HepG2 (cell line): ENCODE data around the gene B4GALT2. TPM values are rescaled to one million over a fixed set of nuclear protein-coding genes. Genes with fewer than 3 reads are reported as not detected.

Experiments
- ATAC-seq: fragments of 200-7000 bp; cut with Tn5 transposase; 3 replicates; pipeline ENCODE4 v1.9.1; 2020; ENCODE audit warnings: mild to moderate bottlenecking, moderate library complexity
- BruUV-seq: library from RNA; stranded (reverse); fragments of 400-500 nt; replicated peaks from 2 replicates; lab custom pipeline; 2021; lab: Mats Ljungman, UMichigan
- CTCF ChIA-PET: fragments of 300-600 bp; formaldehyde crosslinking; extraction: SDS; loops from one replicate; lab custom pipeline; 2021; ENCODE audit warnings: low total read pairs, inconsistent platforms, low intra/inter-chr PET ratio; lab: Yijun Ruan, JAX
- POLR2A ChIA-PET: fragments of 350-600 bp; sonication (Branson Sonifier 250); formaldehyde crosslinking; loops from one replicate; lab custom pipeline; 2020; ENCODE audit warnings: antibody characterized with exemption, inconsistent platforms; lab: Yijun Ruan, JAX
- DNase-seq: peaks from one replicate; pipeline ENCODE4 v3.0.0-alpha.2; 2015; ENCODE audit warnings: low spot score
- FAIRE-seq: peaks from 3 replicates; lab custom pipeline; 2011; peaks lifted over from hg19 to GRCh38; lab: Jason Lieb, UNC
- H2AFZ ChIP-seq: one replicate; pipeline ENCODE4 v1.6.1; 2011; ENCODE audit warnings: low read length, inconsistent platforms
- H3K27ac ChIP-seq: fragments of 300-600 bp; 3 replicates; pipeline ENCODE4 v1.8.0; 2011; ENCODE audit warnings: mixed run types, mild to moderate bottlenecking, mixed read lengths, low read length, inconsistent platforms; ENCODE audit not compliant: insufficient read depth; ENCODE audit errors: extremely low read length
- H3K27me3 ChIP-seq, 2 experiments: fragments of 200-600 bp in 1 of 2; 2 replicates in 1 of 2; 3 replicates in 1 of 2; pipeline versions ENCODE4 v1.6.0 to v1.8.0; 2011; ENCODE audit warnings: low read length in 2 of 2, mild to moderate bottlenecking in 2 of 2, moderate library complexity in 2 of 2, inconsistent platforms in 1 of 2; ENCODE audit not compliant: insufficient read depth in 2 of 2, control insufficient read depth in 1 of 2
- H3K36me3 ChIP-seq, 2 experiments: fragments of 200-600 bp in 1 of 2; replicated peaks in 1 of 2; 2 replicates in 1 of 2; 3 replicates in 1 of 2; pipeline versions ENCODE4 v1.5.1 to v1.8.0; 2011; ENCODE audit warnings: low read length in 2 of 2, inconsistent platforms in 1 of 2; ENCODE audit not compliant: insufficient read depth in 2 of 2, control insufficient read depth in 1 of 2
- H3K4me1 ChIP-seq: 2 replicates; pipeline ENCODE4 v1.5.1; 2012; ENCODE audit warnings: low read length, inconsistent platforms; ENCODE audit not compliant: insufficient read depth
- H3K4me2 ChIP-seq: 2 replicates; pipeline ENCODE4 v1.6.0; 2011; ENCODE audit warnings: low read depth, low read length, inconsistent platforms
- H3K4me3 ChIP-seq, 3 experiments: fragments of 200-600 bp in 1 of 3; sonication (generic), shearing (Covaris generic) in 1 of 3; replicated peaks in 1 of 3; 2 replicates each; pipeline ENCODE4 v1.5.1; 2011 to 2016; ENCODE audit warnings: low read length in 3 of 3, inconsistent platforms in 2 of 3, low read depth in 2 of 3, mild to moderate bottlenecking in 2 of 3, control low read depth in 1 of 3, mixed read lengths in 1 of 3; ENCODE audit not compliant: insufficient read depth in 1 of 3
- H3K79me2 ChIP-seq: one replicate; pipeline ENCODE4 v1.6.1; 2011; ENCODE audit warnings: low read length, inconsistent platforms; ENCODE audit not compliant: insufficient read depth
- H3K9ac ChIP-seq: 2 replicates; pipeline ENCODE4 v1.6.0; 2011; ENCODE audit warnings: mild to moderate bottlenecking, low read depth, low read length, inconsistent platforms; ENCODE audit not compliant: insufficient read depth
- H3K9me3 ChIP-seq: 2 replicates; pipeline ENCODE4 v1.5.1; 2012; ENCODE audit warnings: mild to moderate bottlenecking, low read length
- H4K20me1 ChIP-seq: 2 replicates; pipeline ENCODE4 v1.6.0; 2011; ENCODE audit warnings: inconsistent platforms, mild to moderate bottlenecking, low read length, moderate library complexity; ENCODE audit not compliant: insufficient read depth
- AGO2 ChIP-seq: fragments of 200-400 bp; formaldehyde crosslinking; optimal IDR thresholded peaks from 2 replicates; pipeline ENCODE3; 2017; ENCODE audit warnings: mild to moderate bottlenecking, low read depth, low read length, moderate library complexity
- FOXA1 ChIP-seq, 2 experiments: fragments of 450-650 bp in 1 of 2; sonication (generic) in 1 of 2; formaldehyde crosslinking in 1 of 2; IDR thresholded peaks; 2 replicates each; pipeline versions ENCODE4 v1.4.0 to v1.6.1; 2016 to 2020; ENCODE audit warnings: missing genetic modification reagents in 1 of 2
- MAX ChIP-seq: IDR thresholded peaks from 2 replicates; pipeline ENCODE4 v1.6.1; 2012; ENCODE audit warnings: inconsistent platforms
- MBNL3 ChIP-seq: fragments of 250-450 bp; sonication (Bioruptor Pico); conservative IDR thresholded peaks from 2 replicates; pipeline ENCODE4 v1.8.0; 2022; ENCODE audit warnings: mild to moderate bottlenecking, inconsistent platforms
- MED13 ChIP-seq: sonication (generic); formaldehyde crosslinking; IDR thresholded peaks from 2 replicates; pipeline ENCODE4 v1.5.0; 2020; ENCODE audit warnings: missing genetic modification reagents
- MTF1 ChIP-seq: sonication (generic); formaldehyde crosslinking; IDR thresholded peaks from 2 replicates; pipeline ENCODE4 v1.5.0; 2020; ENCODE audit warnings: missing genetic modification reagents
- NFYB ChIP-seq: sonication (generic); formaldehyde crosslinking; IDR thresholded peaks from 2 replicates; pipeline ENCODE4 v1.4.0; 2020; ENCODE audit warnings: missing genetic modification reagents
- ZNF224 ChIP-seq: sonication (generic); formaldehyde crosslinking; IDR thresholded peaks from 2 replicates; pipeline ENCODE4 v1.5.0; 2020; ENCODE audit warnings: mild to moderate bottlenecking, missing genetic modification reagents
- ZNF446 ChIP-seq: sonication (generic); formaldehyde crosslinking; IDR thresholded peaks from 2 replicates; pipeline ENCODE4 v1.5.0; 2020; ENCODE audit warnings: mild to moderate bottlenecking, missing genetic modification reagents
- WGBS: methylation state at CpG from one replicate; pipeline ENCODE4 v1.1.6; 2017; ENCODE audit warnings: low lambda C conversion rate; 5-methylcytosine and 5-hydroxymethylcytosine counted together
- in situ Hi-C: cut with HindIII; loops from 2 replicates; pipeline ENCODE4 v1.10.0; 2017; ENCODE audit warnings: low pct_unique_long_range_greater_than_20kb; ENCODE audit not compliant: extremely low pct_ligation_motif_present
- intact Hi-C: fragments of 100-400 bp; cut with micrococcal nuclease; formaldehyde crosslinking; loops from one replicate; pipeline ENCODE4 v1.10.0; 2022; ENCODE audit not compliant: unreplicated experiment
- polyA plus RNA-seq, 8 experiments: library from polyadenylated mRNA; depleted of rRNA in 3 of 8; stranded (reverse) in 7 of 8; unstranded in 1 of 8; fragments of >200 nt; fragmentation: Illumina TruSeq in 4 of 8; extraction: Trizol in 4 of 8; gene quantifications; 2 replicates each; pipeline versions ENCODE4 v1.2.1 to v1.2.3, GENCODE V29; 2011 to 2016; ENCODE audit warnings: low read depth in 4 of 8, missing spikeins in 1 of 8, mixed read lengths in 1 of 8; ENCODE audit not compliant: insufficient read depth in 1 of 8
- total RNA-seq, 5 experiments: library from RNA; depleted of rRNA; stranded (reverse); fragments of >200 nt; fragmentation: Illumina TruSeq; extraction: Trizol; gene quantifications; 2 replicates each; pipeline ENCODE4 v1.2.3, GENCODE V29; 2016; ENCODE audit warnings: low read depth in 1 of 5
- TF ChIP-seq, protein P1 (sequence below): sonication (generic); formaldehyde crosslinking; IDR thresholded peaks from 2 replicates; pipeline ENCODE4 v1.8.1; 2023; ENCODE audit warnings: missing genetic modification reagents, mild to moderate bottlenecking, borderline replicate concordance
- TF ChIP-seq, protein P2 (sequence below): sonication (generic); formaldehyde crosslinking; IDR thresholded peaks from 2 replicates; pipeline ENCODE4 v1.4.0; 2020; ENCODE audit warnings: missing genetic modification reagents, borderline replicate concordance
- TF ChIP-seq, protein P3 (sequence below): sonication (generic); formaldehyde crosslinking; IDR thresholded peaks from 2 replicates; pipeline ENCODE4 v1.8.0; 2022; ENCODE audit warnings: mild to moderate bottlenecking, missing genetic modification reagents, moderate library complexity

B4GALT2 gene
- total and polyA plus RNA-seq, 2 of the 13 experiments (the other 11 are each of a cell fraction or from before 2014, with no cell fraction given): 41.9 to 78.0 TPM

DNA sequence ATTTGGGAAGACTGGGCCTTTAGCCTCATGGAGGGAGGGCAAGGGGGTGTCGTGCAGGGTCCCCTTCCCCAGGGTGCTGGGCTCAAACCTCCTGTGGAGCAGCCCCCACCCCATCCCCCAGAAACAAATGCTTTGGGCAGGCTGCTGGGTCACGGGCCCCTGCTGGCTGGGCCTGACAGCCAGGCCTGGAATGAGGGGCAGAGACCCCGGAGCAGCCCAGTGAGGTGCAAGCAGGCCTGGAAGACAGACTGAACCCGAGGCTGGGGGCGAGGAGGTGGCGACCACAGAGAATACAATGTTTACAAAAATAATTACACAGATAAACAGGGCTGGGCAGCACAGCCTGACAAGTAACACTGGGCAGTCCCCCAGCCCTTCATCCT is 17.7 kb downstream of the B4GALT2 start:
- Histone ChIP-seq H3K4me3 (peak overlapping the region in 1 of 3 experiments; percentile 6; a peak in 1 of 6 replicates), H3K27ac (no peak overlapping the region), H3K79me2 (no peaks in the 10 kb centered on the region), H3K27me3 (no peaks in the 10 kb centered on the region), H3K4me1 (peaks cover 44% of the 10 kb centered on the region), H3K9me3 (no peaks in the 10 kb centered on the region), H4K20me1 (no peaks in the 10 kb centered on the region), H3K36me3 (peaks cover 3 to 17% of the 10 kb centered on the region in 2 experiments; a peak in 3 of 5 replicates), H2AFZ (no peak overlapping the region), H3K4me2 (peak overlapping the region; percentile 20; the same call in 1 of the 2 replicates), H3K9ac (no peak overlapping the region)
- FAIRE-seq: no peak
- CTCF ChIA-PET: no interaction called here
- TF ChIP-seq MBNL3 (CRISPR knock-in tag) (no peak), MED13 (CRISPR knock-in tag) (no peak), AGO2 (peak; percentile 2), MAX (0 out of 2 replicates have a peak, but pooled peaks have one; percentile 8)
- BruUV-seq: no TSS peak
- POLR2A ChIA-PET: no interaction called here
- in situ Hi-C loops: loop anchor here (5.0 kb wide), 1 partner anchor 36 kb away; the partner anchor contains the start of gene SLC6A9
- intact Hi-C loops: no loop called here
- ATAC-seq: no peak
- WGBS: 65% methylated on average over 6 of the region's 6 CpGs
- no peak for DNase-seq

- ChIA-PET CTCF (no interaction called here), POLR2A (interaction anchor here (1.4 kb wide), 1 partner anchor 34 kb away, joined by 4 read pairs; the partner anchor contains the start of gene SLC6A9)
- H2AFZ ChIP-seq: no peak overlapping the region
- peaks cover 5 to 17% of the 10 kb centered on the region in 2 experiments; a peak in 4 of 5 replicates for H3K36me3 ChIP-seq
- WGBS: 92% methylated on average over 11 of the region's 22 CpGs
- H3K4me3 ChIP-seq: no peak overlapping the region
- H3K9me3 ChIP-seq: no peaks in the 10 kb centered on the region
- DNase-seq (no peak), FAIRE-seq (no peak), ATAC-seq (no peak)
- intact Hi-C loops (no loop called here), in situ Hi-C loops (loop anchor here (5.0 kb wide), 1 partner anchor 35 kb away; the partner anchor contains the start of gene SLC6A9)
- BruUV-seq: no TSS peak
- no peak overlapping the region for H3K27ac ChIP-seq
- H3K79me2 ChIP-seq: no peaks in the 10 kb centered on the region
- no peak overlapping the region for H3K9ac ChIP-seq
- H3K4me1 ChIP-seq: peaks cover 38% of the 10 kb centered on the region
- no peaks in the 10 kb centered on the region for H4K20me1 ChIP-seq
- no peak overlapping the region for H3K4me2 ChIP-seq
- no peaks in the 10 kb centered on the region for H3K27me3 ChIP-seq
- TF ChIP-seq ZNF224 (CRISPR knock-in tag) (no peak), MTF1 (CRISPR knock-in tag) (no peak), ZNF446 (CRISPR knock-in tag) (no peak), NFYB (CRISPR knock-in tag) (no peak), FOXA1 (IDR thresholded peaks at IDR 0.05) (no peak), FOXA1 (CRISPR knock-in tag; IDR thresholded peaks at IDR 0.05) (0 out of 2 replicates have a peak, but pooled peaks have one; percentile 14)
- TF ChIP-seq, protein P1, sequence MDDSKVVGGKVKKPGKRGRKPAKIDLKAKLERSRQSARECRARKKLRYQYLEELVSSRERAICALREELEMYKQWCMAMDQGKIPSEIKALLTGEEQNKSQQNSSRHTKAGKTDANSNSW (CRISPR knock-in tag): no peak
- TF ChIP-seq, protein P2, sequence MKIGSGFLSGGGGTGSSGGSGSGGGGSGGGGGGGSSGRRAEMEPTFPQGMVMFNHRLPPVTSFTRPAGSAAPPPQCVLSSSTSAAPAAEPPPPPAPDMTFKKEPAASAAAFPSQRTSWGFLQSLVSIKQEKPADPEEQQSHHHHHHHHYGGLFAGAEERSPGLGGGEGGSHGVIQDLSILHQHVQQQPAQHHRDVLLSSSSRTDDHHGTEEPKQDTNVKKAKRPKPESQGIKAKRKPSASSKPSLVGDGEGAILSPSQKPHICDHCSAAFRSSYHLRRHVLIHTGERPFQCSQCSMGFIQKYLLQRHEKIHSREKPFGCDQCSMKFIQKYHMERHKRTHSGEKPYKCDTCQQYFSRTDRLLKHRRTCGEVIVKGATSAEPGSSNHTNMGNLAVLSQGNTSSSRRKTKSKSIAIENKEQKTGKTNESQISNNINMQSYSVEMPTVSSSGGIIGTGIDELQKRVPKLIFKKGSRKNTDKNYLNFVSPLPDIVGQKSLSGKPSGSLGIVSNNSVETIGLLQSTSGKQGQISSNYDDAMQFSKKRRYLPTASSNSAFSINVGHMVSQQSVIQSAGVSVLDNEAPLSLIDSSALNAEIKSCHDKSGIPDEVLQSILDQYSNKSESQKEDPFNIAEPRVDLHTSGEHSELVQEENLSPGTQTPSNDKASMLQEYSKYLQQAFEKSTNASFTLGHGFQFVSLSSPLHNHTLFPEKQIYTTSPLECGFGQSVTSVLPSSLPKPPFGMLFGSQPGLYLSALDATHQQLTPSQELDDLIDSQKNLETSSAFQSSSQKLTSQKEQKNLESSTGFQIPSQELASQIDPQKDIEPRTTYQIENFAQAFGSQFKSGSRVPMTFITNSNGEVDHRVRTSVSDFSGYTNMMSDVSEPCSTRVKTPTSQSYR (CRISPR knock-in tag): peak; percentile 54; the same call in 1 of the 2 replicates
- TF ChIP-seq, protein P3, sequence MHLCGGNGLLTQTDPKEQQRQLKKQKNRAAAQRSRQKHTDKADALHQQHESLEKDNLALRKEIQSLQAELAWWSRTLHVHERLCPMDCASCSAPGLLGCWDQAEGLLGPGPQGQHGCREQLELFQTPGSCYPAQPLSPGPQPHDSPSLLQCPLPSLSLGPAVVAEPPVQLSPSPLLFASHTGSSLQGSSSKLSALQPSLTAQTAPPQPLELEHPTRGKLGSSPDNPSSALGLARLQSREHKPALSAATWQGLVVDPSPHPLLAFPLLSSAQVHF (CRISPR knock-in tag): no peak
Measured at GRCh38 chr1:43997295-43997999, 18.4 kb downstream of the B4GALT2 start.
